Neural cell (in vitro differentiated cells): ENCODE data around the gene SLFNL1.

Experiments
- CTCF ChIP-seq: fragments of 450-650 bp; IDR thresholded peaks from 2 replicates; pipeline ENCODE4 v1.5.1; 2014; ENCODE audit warnings: antibody characterized with exemption, mild to moderate bottlenecking, moderate library complexity; ENCODE audit not compliant: poor library complexity, severe bottlenecking
- EZH2 ChIP-seq: fragments of 200-600, 300-800 bp; shearing (Covaris generic), sonication (generic); IDR thresholded peaks from 2 replicates; pipeline ENCODE4 v1.6.1; 2014; ENCODE audit warnings: antibody characterized with exemption, low read length, borderline replicate concordance, mild to moderate bottlenecking; ENCODE audit not compliant: insufficient read depth, poor library complexity, severe bottlenecking
- POLR2AphosphoS5 ChIP-seq: IDR thresholded peaks from 2 replicates; pipeline ENCODE4 v1.6.1; 2012
- REST ChIP-seq: IDR thresholded peaks from 2 replicates; pipeline ENCODE4 v1.6.1; 2012; ENCODE audit warnings: borderline replicate concordance
- SMC3 ChIP-seq: fragments of 450-650 bp; conservative IDR thresholded peaks from 2 replicates; pipeline ENCODE4 v1.6.1; 2014; ENCODE audit warnings: antibody characterized with exemption, mild to moderate bottlenecking, moderate library complexity; ENCODE audit not compliant: poor library complexity
- TAF1 ChIP-seq: IDR thresholded peaks from 2 replicates; pipeline ENCODE4 v1.6.1; 2012; ENCODE audit warnings: low read depth

GRCh38 chr1:41037116-41037903 lies 15.8 kb upstream of the SLFNL1 start:
- TF ChIP-seq CTCF (no peak), REST (no peak), EZH2 (no peak), POLR2AphosphoS5 (no peak), SMC3 (no peak), TAF1 (no peak)
